Karpas-422 (cell line): ENCODE results near the gene MAP4K3. TPM values are rescaled to one million over a fixed set of nuclear protein-coding genes. Genes with fewer than 3 reads are reported as not detected.

Experiments
- DNase-seq: peaks from one replicate; pipeline ENCODE4 v3.0.0-alpha.2; 2015
- H2AFZ ChIP-seq: fragments of 200-600 bp; sonication (generic); 2 replicates; pipeline ENCODE4 v1.6.1; 2014; ENCODE audit warnings: antibody characterized with exemption, low read length, mixed read lengths
- H3K27ac ChIP-seq: fragments of 200-600 bp; sonication (generic); 2 replicates; pipeline ENCODE4 v1.5.1; 2014; ENCODE audit warnings: mild to moderate bottlenecking, low read length, moderate library complexity
- H3K27me3 ChIP-seq: fragments of 200-600 bp; sonication (generic); 2 replicates; pipeline ENCODE4 v1.6.1; 2014; ENCODE audit warnings: low read length, mixed read lengths
- H3K36me3 ChIP-seq: fragments of 200-600 bp; sonication (generic); 2 replicates; pipeline ENCODE4 v1.6.1; 2014; ENCODE audit warnings: low read length, mixed read lengths; ENCODE audit not compliant: insufficient read depth
- H3K4me1 ChIP-seq: fragments of 200-600 bp; sonication (generic); 2 replicates; pipeline ENCODE4 v1.6.1; 2014; ENCODE audit warnings: mild to moderate bottlenecking, low read length, mixed read lengths
- H3K4me2 ChIP-seq: fragments of 200-600 bp; sonication (generic); 2 replicates; pipeline ENCODE4 v1.6.1; 2014; ENCODE audit warnings: low read length, low read depth, mild to moderate bottlenecking; ENCODE audit not compliant: poor library complexity, severe bottlenecking
- H3K4me3 ChIP-seq: fragments of 200-600 bp; sonication (generic); 2 replicates; pipeline ENCODE4 v1.5.1; 2014; ENCODE audit warnings: mild to moderate bottlenecking, antibody characterized with exemption, low read length, mixed read lengths
- H3K79me2 ChIP-seq: fragments of 200-600 bp; sonication (generic); 2 replicates; pipeline ENCODE4 v1.6.1; 2014; ENCODE audit warnings: mild to moderate bottlenecking, low read length, mixed read lengths
- H3K9ac ChIP-seq: fragments of 200-600 bp; sonication (generic); 2 replicates; pipeline ENCODE4 v1.6.0; 2014; ENCODE audit warnings: low read length
- H3K9me2 ChIP-seq: fragments of 200-600 bp; sonication (generic), shearing (Covaris generic); replicated peaks from 2 replicates; pipeline ENCODE4 v1.6.0; 2014; ENCODE audit warnings: mild to moderate bottlenecking, low read length, moderate library complexity; ENCODE audit not compliant: insufficient read depth
- H3K9me3 ChIP-seq: fragments of 300-700, 200-600 bp; sonication (generic); 2 replicates; pipeline ENCODE4 v1.6.1; 2014; ENCODE audit warnings: low read length, mixed read lengths
- H4K20me1 ChIP-seq: fragments of 200-600 bp; sonication (generic); 2 replicates; pipeline ENCODE4 v1.6.1; 2014; ENCODE audit warnings: mild to moderate bottlenecking, antibody characterized with exemption, low read length, low read depth; ENCODE audit not compliant: insufficient read depth
- total RNA-seq: library from RNA; depleted of rRNA; stranded (reverse); fragments of >200 nt; shearing (Covaris generic); gene quantifications from 2 replicates; pipeline ENCODE4 v1.2.3, GENCODE V29; 2014; ENCODE audit warnings: low replicate concordance

The MAP4K3 gene
- total RNA-seq, 1 experiment from 2014 or later, result 11.5 TPM

GRCh38 chr2:39409697-39410389, 27.2 kb downstream of the MAP4K3 start:
- Histone ChIP-seq H3K27ac (no peak overlapping the region), H3K9ac (no peak overlapping the region), H3K79me2 (no peaks in the 10 kb centered on the region), H2AFZ (no peak overlapping the region), H3K36me3 (no peaks in the 10 kb centered on the region), H3K9me2 (no peaks in the 10 kb centered on the region), H3K4me3 (no peak overlapping the region), H3K9me3 (no peaks in the 10 kb centered on the region), H4K20me1 (peaks cover 77% of the 10 kb centered on the region), H3K27me3 (no peaks in the 10 kb centered on the region), H3K4me2 (no peak overlapping the region), H3K4me1 (peaks cover 2% of the 10 kb centered on the region; the same call in 1 of the 2 replicates)
- no peak for DNase-seq

- Histone ChIP-seq H3K9me3 (no peaks in the 10 kb centered on the region), H3K9ac (no peak overlapping the region), H3K27ac (no peak overlapping the region), H3K27me3 (no peaks in the 10 kb centered on the region), H2AFZ (no peak overlapping the region), H3K9me2 (no peaks in the 10 kb centered on the region), H3K4me1 (peaks cover 2% of the 10 kb centered on the region; the same call in 1 of the 2 replicates), H3K79me2 (no peaks in the 10 kb centered on the region), H3K4me3 (no peak overlapping the region), H3K36me3 (no peaks in the 10 kb centered on the region), H4K20me1 (peaks cover 71% of the 10 kb centered on the region), H3K4me2 (no peak overlapping the region)
- no peak for DNase-seq
Observed at GRCh38 chr2:39408351-39409136, 28.5 kb downstream of the MAP4K3 start.

- no peak overlapping the region for H3K4me3 ChIP-seq
- no peaks in the 10 kb centered on the region for H3K27me3 ChIP-seq
Observed at GRCh38 chr2:39407516-39408296, 29.4 kb downstream of the MAP4K3 start.

GRCh38 chr2:39405364-39405763, 31.7 kb downstream of the MAP4K3 start:
- Histone ChIP-seq H3K9me3 (no peaks in the 10 kb centered on the region), H3K27me3 (no peaks in the 10 kb centered on the region), H3K9me2 (no peaks in the 10 kb centered on the region), H4K20me1 (peaks cover 44% of the 10 kb centered on the region), H3K4me2 (no peak overlapping the region), H3K79me2 (no peaks in the 10 kb centered on the region), H3K36me3 (no peaks in the 10 kb centered on the region), H3K4me3 (no peak overlapping the region), H2AFZ (no peak overlapping the region), H3K9ac (no peak overlapping the region), H3K4me1 (0 out of 2 replicates have a peak, but pooled peaks cover 2% of the 10 kb centered on the region), H3K27ac (no peak overlapping the region)
- DNase-seq, result no peak

More at GRCh38 chr2:39407516-39408296, 29.4 kb downstream of the MAP4K3 start:
- Histone ChIP-seq H4K20me1 (peaks cover 63% of the 10 kb centered on the region), H3K9me2 (no peaks in the 10 kb centered on the region), H3K27ac (no peak overlapping the region), H3K4me1 (peaks cover 2% of the 10 kb centered on the region; the same call in 1 of the 2 replicates), H3K36me3 (no peaks in the 10 kb centered on the region), H3K9ac (no peak overlapping the region), H3K79me2 (no peaks in the 10 kb centered on the region), H3K9me3 (no peaks in the 10 kb centered on the region), H2AFZ (no peak overlapping the region), H3K4me2 (no peak overlapping the region)
- no peak for DNase-seq

- H3K79me2 ChIP-seq, result no peaks in the 10 kb centered on the region
- H3K9ac ChIP-seq, result no peak overlapping the region
- no peak for DNase-seq
- peaks cover 39% of the 10 kb centered on the region for H4K20me1 ChIP-seq
- H3K4me3 ChIP-seq, result no peak overlapping the region
- no peaks in the 10 kb centered on the region for H3K4me1 ChIP-seq
- no peak overlapping the region for H2AFZ ChIP-seq
- no peak overlapping the region for H3K27ac ChIP-seq
- H3K9me3 ChIP-seq, result no peaks in the 10 kb centered on the region
- H3K36me3 ChIP-seq, result no peaks in the 10 kb centered on the region
- H3K9me2 ChIP-seq, result no peaks in the 10 kb centered on the region
- no peak overlapping the region for H3K4me2 ChIP-seq
- no peaks in the 10 kb centered on the region for H3K27me3 ChIP-seq
Observed at GRCh38 chr2:39403311-39403710, 33.8 kb downstream of the MAP4K3 start.

GRCh38 chr2:39401319-39401718, 35.8 kb downstream of the MAP4K3 start:
- no peak for DNase-seq
- Histone ChIP-seq H3K9ac (no peak overlapping the region), H3K79me2 (no peaks in the 10 kb centered on the region)

GRCh38 chr2:39399570-39399969, 37.5 kb downstream of the MAP4K3 start:
- Histone ChIP-seq H3K79me2 (no peaks in the 10 kb centered on the region), H3K9me3 (no peaks in the 10 kb centered on the region), H3K27me3 (no peaks in the 10 kb centered on the region), H3K9me2 (no peaks in the 10 kb centered on the region), H3K27ac (no peak overlapping the region), H3K4me3 (no peak overlapping the region), H3K9ac (no peak overlapping the region), H3K36me3 (no peaks in the 10 kb centered on the region), H2AFZ (no peak overlapping the region), H4K20me1 (peaks cover 18% of the 10 kb centered on the region), H3K4me1 (no peaks in the 10 kb centered on the region), H3K4me2 (no peak overlapping the region)
- no peak for DNase-seq

More at GRCh38 chr2:39401319-39401718, 35.8 kb downstream of the MAP4K3 start:
- Histone ChIP-seq H2AFZ (no peak overlapping the region), H4K20me1 (peaks cover 26% of the 10 kb centered on the region), H3K27ac (no peak overlapping the region), H3K27me3 (no peaks in the 10 kb centered on the region), H3K4me1 (no peaks in the 10 kb centered on the region), H3K36me3 (no peaks in the 10 kb centered on the region), H3K4me3 (no peak overlapping the region), H3K9me2 (no peaks in the 10 kb centered on the region), H3K9me3 (no peaks in the 10 kb centered on the region), H3K4me2 (no peak overlapping the region)

GRCh38 chr2:39395313-39395712, 41.8 kb downstream of the MAP4K3 start:
- Histone ChIP-seq H2AFZ (no peak overlapping the region), H4K20me1 (peaks cover 33% of the 10 kb centered on the region), H3K79me2 (no peaks in the 10 kb centered on the region), H3K4me2 (no peak overlapping the region), H3K4me3 (no peak overlapping the region), H3K9ac (no peak overlapping the region), H3K27ac (no peak overlapping the region), H3K9me2 (no peaks in the 10 kb centered on the region), H3K36me3 (no peaks in the 10 kb centered on the region), H3K9me3 (no peaks in the 10 kb centered on the region), H3K4me1 (no peaks in the 10 kb centered on the region), H3K27me3 (no peaks in the 10 kb centered on the region)
- no peak for DNase-seq
